ENCODE results near the gene LTBP1.

Gene LTBP1

DNA sequence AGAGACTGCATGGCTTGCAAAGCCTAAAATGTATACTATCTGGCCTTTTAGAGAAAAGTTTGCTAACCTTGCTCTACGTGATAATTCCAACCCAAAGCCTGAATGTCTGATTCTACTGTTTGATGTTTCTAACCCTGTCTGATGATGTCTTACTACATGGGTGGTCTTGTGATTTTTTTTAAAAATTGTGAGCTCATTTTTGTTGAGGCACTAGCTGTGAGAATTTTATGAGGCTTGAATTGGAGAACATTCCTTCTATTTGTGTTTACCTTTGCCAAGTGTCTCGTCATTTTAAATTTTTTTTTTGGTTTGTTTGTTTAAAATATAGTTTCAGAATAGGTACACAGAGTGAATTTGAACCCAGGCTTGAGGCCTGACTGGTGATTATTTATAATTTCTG, 15.2 kb upstream of the LTBP1 start:
- H3K23ac ChIP-seq (ENCODE audit: low read length), result no peak overlapping the region
- DNase-seq, result no peak
- H2BK120ac ChIP-seq (ENCODE audit: insufficient read depth, low read length, poor library complexity), result no peak overlapping the region
- peaks cover 9% of the 10 kb centered on the region for H3K79me1 ChIP-seq (ENCODE audit: low read length)
- peaks cover 16 to 26% of the 10 kb centered on the region in 2 experiments for H3K4me1 ChIP-seq (ENCODE audit: control insufficient read depth in 1 of 2, insufficient read depth in 2 of 2, low read length in 2 of 2)
- no peak overlapping the region for H2BK5ac ChIP-seq (ENCODE audit: low read depth, low read length, poor library complexity)
- no CpG with 5 or more reads among the region's 2 CpGs for WGBS (ENCODE audit: extremely low coverage, insufficient coverage, insufficient read length)
- no peak overlapping the region for H3K4me3 ChIP-seq (ENCODE audit: low read depth, low read length)
- H3K36me3 ChIP-seq (ENCODE audit: control insufficient read depth in 1 of 2, insufficient read depth in 2 of 2, low read length in 2 of 2), result no peaks in the 10 kb centered on the region
- no peak overlapping the region for H2AK5ac ChIP-seq (ENCODE audit: low read length)
- H4K91ac ChIP-seq (ENCODE audit: low read depth, low read length), result no peak overlapping the region
- H3K4me2 ChIP-seq (ENCODE audit: low read length), result no peak overlapping the region
- H3K9me3 ChIP-seq (ENCODE audit: insufficient read depth, low read depth, low read length), result no peaks in the 10 kb centered on the region
- H2AFZ ChIP-seq (ENCODE audit: insufficient read depth, low read length, poor library complexity), result no peak overlapping the region
- H4K8ac ChIP-seq (ENCODE audit: low read depth, low read length), result no peak overlapping the region
- no peak overlapping the region for H2BK12ac ChIP-seq (ENCODE audit: low read length)
- H3K79me2 ChIP-seq (ENCODE audit: control insufficient read depth, insufficient read depth, low read length, poor library complexity), result no peaks in the 10 kb centered on the region
- H3K27ac ChIP-seq (ENCODE audit: low read depth, low read length), result peak overlapping the region; percentile 14
- no peak overlapping the region for H4K12ac ChIP-seq (ENCODE audit: low read depth, low read length)
- H3K9ac ChIP-seq (ENCODE audit: low read length), result no peak overlapping the region
- no peak overlapping the region for H3K18ac ChIP-seq (ENCODE audit: low read length)
- no peaks in the 10 kb centered on the region for H3K27me3 ChIP-seq (ENCODE audit: insufficient read depth, low read length)
- H3K14ac ChIP-seq (ENCODE audit: low read length), result no peak overlapping the region
- H3K4ac ChIP-seq (ENCODE audit: low read depth, low read length), result no peak overlapping the region

DNA sequence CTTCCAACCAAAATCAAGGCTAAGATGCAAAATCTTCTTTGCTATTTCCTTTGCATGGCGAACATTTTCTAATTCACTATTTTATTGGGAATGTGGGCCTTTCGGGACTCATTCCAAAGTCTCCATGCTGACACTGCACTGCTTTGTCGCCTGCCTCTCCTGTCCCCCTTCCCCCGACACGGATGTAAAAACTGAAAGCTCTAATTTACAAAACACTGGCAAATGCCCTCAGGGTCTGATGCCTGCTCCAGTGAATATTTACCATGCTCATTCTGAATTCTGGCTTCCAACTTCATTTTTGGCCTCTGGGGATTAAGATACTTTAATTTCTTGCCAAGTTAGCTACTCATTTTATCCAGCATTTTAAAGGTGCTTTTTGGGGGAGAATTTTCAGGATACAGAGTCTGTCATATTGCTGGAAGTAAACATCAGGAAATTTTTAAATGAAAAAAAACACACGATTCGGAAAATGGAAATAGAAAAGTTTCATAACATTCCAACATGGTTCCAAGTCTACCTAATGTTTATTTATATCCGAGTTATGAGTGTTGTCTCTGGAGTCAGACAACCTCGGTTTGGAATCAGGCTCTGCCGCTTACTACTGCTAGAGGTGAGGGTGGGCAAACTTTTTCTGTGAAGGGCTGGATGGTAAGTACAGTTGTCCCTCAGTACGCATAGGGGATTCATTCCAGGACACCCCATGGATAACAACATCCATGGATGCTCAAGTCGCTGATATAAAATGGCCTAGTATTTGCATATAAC, 14.6 kb upstream of the LTBP1 start:
- no peak overlapping the region for H3K9ac ChIP-seq (ENCODE audit: low read length)
- peaks cover 10 to 21% of the 10 kb centered on the region in 2 experiments for H3K4me1 ChIP-seq (ENCODE audit: control insufficient read depth in 1 of 2, insufficient read depth in 2 of 2, low read length in 2 of 2)
- no peaks in the 10 kb centered on the region for H3K36me3 ChIP-seq (ENCODE audit: control insufficient read depth in 1 of 2, insufficient read depth in 2 of 2, low read length in 2 of 2)
- no peaks in the 10 kb centered on the region for H3K9me3 ChIP-seq (ENCODE audit: insufficient read depth, low read depth, low read length)
- H4K12ac ChIP-seq (ENCODE audit: low read depth, low read length), result no peak overlapping the region
- H4K8ac ChIP-seq (ENCODE audit: low read depth, low read length), result no peak overlapping the region
- no peak overlapping the region for H3K18ac ChIP-seq (ENCODE audit: low read length)
- H3K14ac ChIP-seq (ENCODE audit: low read length), result no peak overlapping the region
- no CpG with 5 or more reads among the region's 12 CpGs for WGBS (ENCODE audit: extremely low coverage, insufficient coverage, insufficient read length)
- no peak overlapping the region for H3K4ac ChIP-seq (ENCODE audit: low read depth, low read length)
- no peak overlapping the region for H2BK120ac ChIP-seq (ENCODE audit: insufficient read depth, low read length, poor library complexity)
- H3K4me3 ChIP-seq (ENCODE audit: low read depth, low read length), result no peak overlapping the region
- no peak overlapping the region for H3K23ac ChIP-seq (ENCODE audit: low read length)
- no peak overlapping the region for H2AFZ ChIP-seq (ENCODE audit: insufficient read depth, low read length, poor library complexity)
- H2BK5ac ChIP-seq (ENCODE audit: low read depth, low read length, poor library complexity), result no peak overlapping the region
- H3K27me3 ChIP-seq (ENCODE audit: insufficient read depth, low read length), result no peaks in the 10 kb centered on the region
- peak overlapping the region; percentile 16 for H4K91ac ChIP-seq (ENCODE audit: low read depth, low read length)
- H3K4me2 ChIP-seq (ENCODE audit: low read length), result no peak overlapping the region
- no peak overlapping the region for H3K27ac ChIP-seq (ENCODE audit: low read depth, low read length)
- DNase-seq, result peak in 1 of 2 donors; percentile 64
- H3K79me1 ChIP-seq (ENCODE audit: low read length), result peaks cover 9% of the 10 kb centered on the region
- H2AK5ac ChIP-seq (ENCODE audit: low read length), result no peak overlapping the region
- H3K79me2 ChIP-seq (ENCODE audit: control insufficient read depth, insufficient read depth, low read length, poor library complexity), result no peaks in the 10 kb centered on the region
- peak overlapping the region; percentile 20 for H2BK12ac ChIP-seq (ENCODE audit: low read length)

DNA sequence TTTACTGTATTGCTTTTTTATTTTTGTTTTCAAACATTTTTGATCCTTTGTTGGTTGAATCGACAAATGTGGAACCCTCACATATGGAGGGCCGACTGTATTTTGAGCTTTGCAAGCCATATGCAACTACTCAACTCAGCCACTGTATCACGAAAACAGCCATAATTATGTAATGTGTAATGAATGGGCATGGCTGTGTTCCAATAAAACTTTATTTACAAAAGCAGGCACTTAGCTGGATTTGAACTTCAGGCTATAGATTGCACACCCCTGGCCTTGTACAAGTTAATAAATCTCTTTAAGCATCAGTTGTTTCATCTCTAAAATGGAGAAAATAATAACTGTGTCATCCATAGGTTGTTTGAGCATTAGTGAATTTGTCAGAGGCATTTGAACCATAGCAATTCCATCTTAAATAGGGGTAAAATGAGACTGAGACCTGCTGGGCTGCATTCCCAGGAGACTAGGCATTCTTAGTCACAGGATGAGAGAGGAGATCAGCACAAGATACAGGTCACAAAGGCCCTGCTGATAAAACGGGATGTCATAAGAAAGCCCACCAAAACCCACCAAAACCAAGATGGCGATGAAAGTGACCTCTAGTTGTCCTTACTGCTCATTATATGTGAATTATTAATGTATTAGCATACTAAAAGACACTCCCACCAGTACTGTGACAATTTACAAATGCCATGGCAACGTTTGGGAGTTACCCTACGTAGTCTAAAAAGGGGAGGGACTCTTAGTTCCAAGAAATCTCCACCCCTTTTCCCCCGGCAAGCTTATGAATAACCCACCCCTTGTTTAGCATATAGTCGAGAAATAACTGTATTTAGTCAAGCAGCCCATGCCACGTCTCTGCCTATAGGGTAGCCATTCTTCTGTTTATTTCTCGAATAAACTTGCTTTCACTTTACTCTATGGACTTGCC, 13.7 kb upstream of the LTBP1 start:
- H3K79me2 ChIP-seq (ENCODE audit: control insufficient read depth, insufficient read depth, low read length, poor library complexity), result no peaks in the 10 kb centered on the region
- H3K27ac ChIP-seq (ENCODE audit: low read depth, low read length), result peak overlapping the region; percentile 54
- no peaks in the 10 kb centered on the region for H3K36me3 ChIP-seq (ENCODE audit: control insufficient read depth in 1 of 2, insufficient read depth in 2 of 2, low read length in 2 of 2)
- H3K9ac ChIP-seq (ENCODE audit: low read length), result no peak overlapping the region
- H2AK5ac ChIP-seq (ENCODE audit: low read length), result no peak overlapping the region
- no peak overlapping the region for H2BK12ac ChIP-seq (ENCODE audit: low read length)
- H4K12ac ChIP-seq (ENCODE audit: low read depth, low read length), result no peak overlapping the region
- H3K23ac ChIP-seq (ENCODE audit: low read length), result no peak overlapping the region
- H3K18ac ChIP-seq (ENCODE audit: low read length), result no peak overlapping the region
- no CpG with 5 or more reads among the region's 11 CpGs for WGBS (ENCODE audit: extremely low coverage, insufficient coverage, insufficient read length)
- no peak overlapping the region for H3K14ac ChIP-seq (ENCODE audit: low read length)
- H3K4me2 ChIP-seq (ENCODE audit: low read length), result no peak overlapping the region
- H3K4me3 ChIP-seq (ENCODE audit: low read depth, low read length), result no peak overlapping the region
- H3K4ac ChIP-seq (ENCODE audit: low read depth, low read length), result no peak overlapping the region
- peak; percentile 91 to 93 for DNase-seq
- no peak overlapping the region for H4K91ac ChIP-seq (ENCODE audit: low read depth, low read length)
- no peak overlapping the region for H2BK5ac ChIP-seq (ENCODE audit: low read depth, low read length, poor library complexity)
- H3K4me1 ChIP-seq (ENCODE audit: control insufficient read depth in 1 of 2, insufficient read depth in 2 of 2, low read length in 2 of 2), result peaks cover 10 to 21% of the 10 kb centered on the region in 2 experiments
- no peaks in the 10 kb centered on the region for H3K9me3 ChIP-seq (ENCODE audit: insufficient read depth, low read depth, low read length)
- H3K79me1 ChIP-seq (ENCODE audit: low read length), result peaks cover 11% of the 10 kb centered on the region
- H3K27me3 ChIP-seq (ENCODE audit: insufficient read depth, low read length), result no peaks in the 10 kb centered on the region
- peak overlapping the region; percentile 37 for H2BK120ac ChIP-seq (ENCODE audit: insufficient read depth, low read length, poor library complexity)
- no peak overlapping the region for H2AFZ ChIP-seq (ENCODE audit: insufficient read depth, low read length, poor library complexity)
- peak overlapping the region; percentile 56 for H4K8ac ChIP-seq (ENCODE audit: low read depth, low read length)

DNA sequence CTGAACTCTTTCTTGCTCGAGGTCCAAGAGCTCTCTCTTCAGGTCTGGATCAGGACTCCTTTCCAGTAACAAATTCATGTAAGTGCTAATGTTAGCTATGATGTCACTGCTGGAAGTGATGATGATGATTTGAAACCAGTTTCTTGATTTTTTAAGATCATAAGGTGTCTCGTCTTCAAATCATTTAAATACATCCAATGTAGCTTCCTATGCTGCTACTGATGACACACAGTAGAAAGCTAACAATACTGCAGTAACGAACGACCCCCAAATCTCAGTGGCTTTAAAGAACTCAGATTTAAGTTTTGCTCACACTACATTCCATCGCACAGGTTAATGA, 13.0 kb upstream of the LTBP1 start:
- no peak for DNase-seq
- WGBS (ENCODE audit: extremely low coverage, insufficient coverage, insufficient read length), result no CpG with 5 or more reads among the region's 5 CpGs
- H3K9me3 ChIP-seq (ENCODE audit: insufficient read depth, low read depth, low read length), result no peaks in the 10 kb centered on the region
- no peak overlapping the region for H3K9ac ChIP-seq (ENCODE audit: low read length)
- peaks cover 11 to 21% of the 10 kb centered on the region in 2 experiments for H3K4me1 ChIP-seq (ENCODE audit: control insufficient read depth in 1 of 2, insufficient read depth in 2 of 2, low read length in 2 of 2)
- no peak overlapping the region for H3K4ac ChIP-seq (ENCODE audit: low read depth, low read length)
- no peaks in the 10 kb centered on the region for H3K79me2 ChIP-seq (ENCODE audit: control insufficient read depth, insufficient read depth, low read length, poor library complexity)
- peak overlapping the region; percentile 30 for H2AK5ac ChIP-seq (ENCODE audit: low read length)
- no peaks in the 10 kb centered on the region for H3K36me3 ChIP-seq (ENCODE audit: control insufficient read depth in 1 of 2, insufficient read depth in 2 of 2, low read length in 2 of 2)
- peaks cover 13% of the 10 kb centered on the region for H3K79me1 ChIP-seq (ENCODE audit: low read length)
- no peak overlapping the region for H3K4me2 ChIP-seq (ENCODE audit: low read length)
- no peak overlapping the region for H3K23ac ChIP-seq (ENCODE audit: low read length)
- H3K27me3 ChIP-seq (ENCODE audit: insufficient read depth, low read length), result no peaks in the 10 kb centered on the region
- H4K8ac ChIP-seq (ENCODE audit: low read depth, low read length), result no peak overlapping the region
- H4K12ac ChIP-seq (ENCODE audit: low read depth, low read length), result no peak overlapping the region
- H3K14ac ChIP-seq (ENCODE audit: low read length), result no peak overlapping the region
- H2BK12ac ChIP-seq (ENCODE audit: low read length), result peak overlapping the region; percentile 99
- H3K4me3 ChIP-seq (ENCODE audit: low read depth, low read length), result no peak overlapping the region
- H2AFZ ChIP-seq (ENCODE audit: insufficient read depth, low read length, poor library complexity), result no peak overlapping the region
- H2BK120ac ChIP-seq (ENCODE audit: insufficient read depth, low read length, poor library complexity), result no peak overlapping the region
- no peak overlapping the region for H3K18ac ChIP-seq (ENCODE audit: low read length)
- no peak overlapping the region for H3K27ac ChIP-seq (ENCODE audit: low read depth, low read length)
- peak overlapping the region; percentile 92 for H4K91ac ChIP-seq (ENCODE audit: low read depth, low read length)
- H2BK5ac ChIP-seq (ENCODE audit: low read depth, low read length, poor library complexity), result no peak overlapping the region
